Stimulated activated CD4-positive, alpha-beta T cell treated with anti-CD3 and anti-CD28 coated beads, Interleukin-4, amount 100 ng/mL, for 1 hour (primary cell): Measurements from ENCODE around the gene SHF.
"Not testable (repeated sequence)": the region's sequence is repeated elsewhere in the genome, so short reads cannot be mapped to it uniquely, and the experiment has no call there.

ENCODE experiments used
- DNase-seq: peaks from one replicate; pipeline ENCODE4 v3.0.0-alpha.2; 2020

The SHF gene

GRCh38 chr15:45146405-45146804, 41.4 kb downstream of the SHF start:
- no peak for DNase-seq

- no peak for DNase-seq
Measured at GRCh38 chr15:45144775-45145174, 43.0 kb downstream of the SHF start.

GRCh38 chr15:45143946-45144345, 43.8 kb downstream of the SHF start:
- no peak for DNase-seq

GRCh38 chr15:45143056-45143455, 44.7 kb downstream of the SHF start:
- DNase-seq: no peak

- no peak for DNase-seq
Measured at GRCh38 chr15:45141386-45141785, 46.4 kb downstream of the SHF start.

GRCh38 chr15:45140557-45141250, 47.1 kb downstream of the SHF start:
- no peak for DNase-seq

GRCh38 chr15:45139770-45140169, 48.0 kb downstream of the SHF start:
- DNase-seq: no peak

GRCh38 chr15:45138814-45139765, 48.7 kb downstream of the SHF start:
- DNase-seq: no peak

GRCh38 chr15:45137703-45138102, 50.1 kb downstream of the SHF start:
- no peak for DNase-seq

- no peak for DNase-seq
Measured at GRCh38 chr15:45136378-45136764, 51.4 kb downstream of the SHF start.

GRCh38 chr15:45135705-45136377, 51.9 kb downstream of the SHF start:
- DNase-seq: not testable (repeated sequence)

GRCh38 chr15:45134682-45135604, 52.8 kb downstream of the SHF start:
- peak; percentile 37 for DNase-seq

GRCh38 chr15:45134046-45134445, 53.7 kb downstream of the SHF start:
- no peak for DNase-seq

- DNase-seq: no peak
Measured at GRCh38 chr15:45133561-45133920, 54.2 kb downstream of the SHF start.

GRCh38 chr15:45132844-45133560, 54.8 kb downstream of the SHF start:
- DNase-seq: no peak

- DNase-seq: no peak
Measured at GRCh38 chr15:45131510-45131909, 56.3 kb downstream of the SHF start.

GRCh38 chr15:45130291-45131000, 57.3 kb downstream of the SHF start:
- DNase-seq: no peak

GRCh38 chr15:45129651-45130129, 58.1 kb downstream of the SHF start, which contains the start of the genes DUOX1 and DUOXA1:
TSS of gene DUOX1 (plus strand) at chr15:45129994. CDS start at chr15:45131967, 1,973 bp downstream.
TSS of gene DUOXA1 (minus strand) at chr15:45129879. CDS start at chr15:45123014, 6,865 bp downstream.
- DNase-seq: peak; percentile 44

- DNase-seq: no peak
Measured at GRCh38 chr15:45128971-45129639, 58.7 kb downstream of the SHF start.

GRCh38 chr15:45126535-45127158, 61.1 kb downstream of the SHF start:
- DNase-seq: no peak
